ENCODE measurements around the gene ALKBH5.

ALKBH5 gene

DNA sequence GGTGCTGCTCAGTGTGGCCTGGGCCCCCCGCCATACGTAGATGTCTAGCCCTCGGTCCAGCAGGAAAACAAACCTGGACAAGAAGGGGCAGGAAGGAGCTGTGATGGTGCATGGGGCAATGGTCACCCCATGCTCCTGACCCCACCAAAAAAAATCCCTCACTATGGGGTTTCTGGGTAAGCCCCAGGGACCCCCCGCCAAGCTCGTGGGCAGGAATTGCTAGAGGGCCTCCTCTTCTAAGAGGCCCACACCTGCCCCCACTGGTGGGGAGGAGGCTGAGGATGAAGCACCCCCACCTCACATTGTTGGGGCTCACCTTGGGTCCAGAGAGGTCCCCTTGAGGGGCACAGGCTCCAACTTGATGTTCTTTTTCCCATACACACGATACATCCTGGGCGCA, 65.2 kb downstream of the ALKBH5 start:
- H3K56ac ChIP-seq (ENCODE audit: low read length), result no peak overlapping the region
- H3K18ac ChIP-seq (ENCODE audit: low read length), result no peak overlapping the region
- H2BK5ac ChIP-seq (ENCODE audit: low read length), result no peak overlapping the region
- H3K27ac ChIP-seq (ENCODE audit: low read depth, low read length), result no peak overlapping the region
- H3K4me3 ChIP-seq (ENCODE audit: low read length), result no peak overlapping the region
- H2BK120ac ChIP-seq (ENCODE audit: low read depth, low read length), result no peak overlapping the region
- H3K4me1 ChIP-seq (ENCODE audit: control insufficient read depth, low read depth, low read length), result peaks cover 3% of the 10 kb centered on the region
- no peak overlapping the region for H2BK15ac ChIP-seq (replicated peaks; ENCODE audit: low read depth)
- H3K9ac ChIP-seq (ENCODE audit: low read length), result no peak overlapping the region
- no peak overlapping the region for H4K5ac ChIP-seq (ENCODE audit: low read length)
- no peak overlapping the region for H3K4ac ChIP-seq (ENCODE audit: low read depth, low read length)
- H3K79me1 ChIP-seq (ENCODE audit: low read length), result no peaks in the 10 kb centered on the region
- no peak overlapping the region for H4K8ac ChIP-seq (ENCODE audit: low read depth, low read length)
- no peak for DNase-seq
- no peaks in the 10 kb centered on the region for H3K27me3 ChIP-seq (ENCODE audit: insufficient read depth, low read length, poor library complexity)
- H3K4me2 ChIP-seq (ENCODE audit: low read length), result no peak overlapping the region
- H2AK5ac ChIP-seq (ENCODE audit: low read length), result no peak overlapping the region
- no CpG with 5 or more reads among the region's 7 CpGs for WGBS (ENCODE audit: extremely low coverage, insufficient coverage, low lambda C conversion rate)
- H3K23ac ChIP-seq (ENCODE audit: low read length), result no peak overlapping the region
- H3K36me3 ChIP-seq (ENCODE audit: control insufficient read depth, insufficient read depth, low read length), result peaks cover 32% of the 10 kb centered on the region
- no peaks in the 10 kb centered on the region for H3K79me2 ChIP-seq (ENCODE audit: control insufficient read depth, insufficient read depth, low read length)

DNA sequence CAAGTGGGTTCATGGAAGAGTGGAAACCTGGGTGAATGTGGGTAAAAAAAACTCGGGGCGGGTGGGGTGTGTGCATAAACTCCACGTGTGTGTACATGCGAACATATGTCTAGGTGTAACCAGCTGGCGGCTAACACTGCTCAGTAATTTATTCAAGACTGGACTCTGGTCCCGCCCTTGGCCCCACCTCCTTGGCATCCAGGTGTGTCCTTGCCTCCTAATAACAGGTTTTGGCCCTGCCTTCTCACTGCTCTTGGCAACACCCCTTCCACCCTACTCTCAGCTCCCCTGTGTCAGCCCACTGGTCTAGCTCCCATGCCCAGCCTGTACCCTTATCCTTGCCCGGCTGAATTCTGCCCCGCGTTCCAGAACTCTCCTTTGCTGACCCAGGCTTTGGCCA, 66.6 kb downstream of the ALKBH5 start:
- Histone ChIP-seq H3K79me2 (ENCODE audit: control insufficient read depth, insufficient read depth, low read length) (no peaks in the 10 kb centered on the region), H4K5ac (ENCODE audit: low read length) (no peak overlapping the region), H3K27ac (ENCODE audit: low read depth, low read length) (no peak overlapping the region), H3K36me3 (ENCODE audit: control insufficient read depth, insufficient read depth, low read length) (peaks cover 28% of the 10 kb centered on the region), H2AK5ac (ENCODE audit: low read length) (no peak overlapping the region), H3K27me3 (ENCODE audit: insufficient read depth, low read length, poor library complexity) (no peaks in the 10 kb centered on the region), H2BK5ac (ENCODE audit: low read length) (no peak overlapping the region), H4K8ac (ENCODE audit: low read depth, low read length) (no peak overlapping the region), H3K4ac (ENCODE audit: low read depth, low read length) (no peak overlapping the region), H3K56ac (ENCODE audit: low read length) (no peak overlapping the region), H3K4me2 (ENCODE audit: low read length) (no peak overlapping the region), H3K4me3 (ENCODE audit: low read length) (no peak overlapping the region), H2BK15ac (replicated peaks; ENCODE audit: low read depth) (no peak overlapping the region), H2BK120ac (ENCODE audit: low read depth, low read length) (no peak overlapping the region), H3K79me1 (ENCODE audit: low read length) (no peaks in the 10 kb centered on the region), H3K4me1 (ENCODE audit: control insufficient read depth, low read depth, low read length) (peaks cover 3% of the 10 kb centered on the region), H3K23ac (ENCODE audit: low read length) (no peak overlapping the region), H3K9ac (ENCODE audit: low read length) (no peak overlapping the region), H3K18ac (ENCODE audit: low read length) (no peak overlapping the region)
- no CpG with 5 or more reads among the region's 9 CpGs for whole genome bisulfite sequencing (ENCODE audit: extremely low coverage, insufficient coverage, low lambda C conversion rate)
- no peak for DNase-seq

DNA sequence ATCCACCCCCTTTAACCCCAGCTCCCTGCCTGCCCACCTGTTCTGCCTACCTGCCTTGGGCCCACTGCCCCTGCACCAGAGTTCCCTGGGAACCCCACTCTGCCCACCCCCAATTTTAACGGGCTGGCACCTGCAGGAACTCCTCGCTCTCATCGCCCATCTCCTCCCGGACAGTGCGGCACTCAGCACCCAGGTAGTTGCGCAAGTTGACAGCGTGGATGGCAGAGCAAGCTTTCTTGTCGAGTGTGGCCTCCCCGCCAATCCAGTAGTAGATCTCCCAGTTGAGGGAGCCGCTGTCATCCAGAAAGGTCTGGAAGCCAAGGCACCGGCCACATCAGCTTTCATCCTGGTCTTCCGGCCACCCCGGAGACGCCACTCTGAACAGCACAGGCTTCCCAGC, 67.1 kb downstream of the ALKBH5 start:
- no peak overlapping the region for H3K9ac ChIP-seq (ENCODE audit: low read length)
- H3K27ac ChIP-seq (ENCODE audit: low read depth, low read length), result no peak overlapping the region
- peaks cover 3% of the 10 kb centered on the region for H3K4me1 ChIP-seq (ENCODE audit: control insufficient read depth, low read depth, low read length)
- no peak overlapping the region for H3K18ac ChIP-seq (ENCODE audit: low read length)
- H3K79me2 ChIP-seq (ENCODE audit: control insufficient read depth, insufficient read depth, low read length), result peaks cover 2% of the 10 kb centered on the region
- no peak overlapping the region for H2BK5ac ChIP-seq (ENCODE audit: low read length)
- WGBS (ENCODE audit: extremely low coverage, insufficient coverage, low lambda C conversion rate), result no CpG with 5 or more reads among the region's 14 CpGs
- H4K5ac ChIP-seq (ENCODE audit: low read length), result no peak overlapping the region
- no peak overlapping the region for H3K4ac ChIP-seq (ENCODE audit: low read depth, low read length)
- H3K4me2 ChIP-seq (ENCODE audit: low read length), result no peak overlapping the region
- no peak overlapping the region for H2BK120ac ChIP-seq (ENCODE audit: low read depth, low read length)
- H2BK15ac ChIP-seq (replicated peaks; ENCODE audit: low read depth), result no peak overlapping the region
- no peak overlapping the region for H2AK5ac ChIP-seq (ENCODE audit: low read length)
- H3K79me1 ChIP-seq (ENCODE audit: low read length), result peaks cover 2% of the 10 kb centered on the region
- DNase-seq, result no peak
- no peaks in the 10 kb centered on the region for H3K27me3 ChIP-seq (ENCODE audit: insufficient read depth, low read length, poor library complexity)
- no peak overlapping the region for H3K23ac ChIP-seq (ENCODE audit: low read length)
- H3K36me3 ChIP-seq (ENCODE audit: control insufficient read depth, insufficient read depth, low read length), result peaks cover 25% of the 10 kb centered on the region
- no peak overlapping the region for H3K4me3 ChIP-seq (ENCODE audit: low read length)
- H3K56ac ChIP-seq (ENCODE audit: low read length), result no peak overlapping the region
- H4K8ac ChIP-seq (ENCODE audit: low read depth, low read length), result no peak overlapping the region

DNA sequence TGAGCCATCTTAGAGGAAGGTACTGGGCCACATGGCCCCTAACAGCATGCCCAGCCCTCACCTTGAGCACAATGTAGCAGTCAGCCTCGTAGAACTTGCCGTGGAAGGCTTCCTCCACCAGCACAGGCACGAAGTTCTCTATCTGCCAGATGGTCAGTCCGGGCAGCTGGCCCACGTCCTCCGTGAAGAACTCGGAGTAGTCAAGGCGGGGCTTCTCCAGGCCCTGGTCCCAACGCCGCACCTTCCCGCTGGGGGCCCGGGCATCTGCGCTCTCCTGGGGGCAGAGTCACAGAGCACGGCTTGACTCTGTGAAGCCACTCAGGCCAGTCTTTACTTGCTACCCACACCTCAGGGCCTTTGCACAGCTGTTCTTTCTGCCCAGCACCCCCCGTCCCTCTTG, 67.6 kb downstream of the ALKBH5 start:
- H3K36me3 ChIP-seq (ENCODE audit: control insufficient read depth, insufficient read depth, low read length), result peaks cover 24% of the 10 kb centered on the region
- no peak overlapping the region for H2BK15ac ChIP-seq (replicated peaks; ENCODE audit: low read depth)
- WGBS (ENCODE audit: extremely low coverage, insufficient coverage, low lambda C conversion rate), result no CpG with 5 or more reads among the region's 15 CpGs
- no peak overlapping the region for H4K8ac ChIP-seq (ENCODE audit: low read depth, low read length)
- no peaks in the 10 kb centered on the region for H3K27me3 ChIP-seq (ENCODE audit: insufficient read depth, low read length, poor library complexity)
- DNase-seq, result no peak
- no peak overlapping the region for H3K4me2 ChIP-seq (ENCODE audit: low read length)
- H3K56ac ChIP-seq (ENCODE audit: low read length), result no peak overlapping the region
- H4K5ac ChIP-seq (ENCODE audit: low read length), result no peak overlapping the region
- H3K23ac ChIP-seq (ENCODE audit: low read length), result no peak overlapping the region
- H2BK5ac ChIP-seq (ENCODE audit: low read length), result no peak overlapping the region
- H2BK120ac ChIP-seq (ENCODE audit: low read depth, low read length), result no peak overlapping the region
- H3K4ac ChIP-seq (ENCODE audit: low read depth, low read length), result no peak overlapping the region
- peaks cover 3% of the 10 kb centered on the region for H3K4me1 ChIP-seq (ENCODE audit: control insufficient read depth, low read depth, low read length)
- H2AK5ac ChIP-seq (ENCODE audit: low read length), result no peak overlapping the region
- H3K4me3 ChIP-seq (ENCODE audit: low read length), result no peak overlapping the region
- H3K79me1 ChIP-seq (ENCODE audit: low read length), result peaks cover 5% of the 10 kb centered on the region
- peaks cover 5% of the 10 kb centered on the region for H3K79me2 ChIP-seq (ENCODE audit: control insufficient read depth, insufficient read depth, low read length)
- H3K18ac ChIP-seq (ENCODE audit: low read length), result no peak overlapping the region
- no peak overlapping the region for H3K9ac ChIP-seq (ENCODE audit: low read length)
- H3K27ac ChIP-seq (ENCODE audit: low read depth, low read length), result no peak overlapping the region

DNA sequence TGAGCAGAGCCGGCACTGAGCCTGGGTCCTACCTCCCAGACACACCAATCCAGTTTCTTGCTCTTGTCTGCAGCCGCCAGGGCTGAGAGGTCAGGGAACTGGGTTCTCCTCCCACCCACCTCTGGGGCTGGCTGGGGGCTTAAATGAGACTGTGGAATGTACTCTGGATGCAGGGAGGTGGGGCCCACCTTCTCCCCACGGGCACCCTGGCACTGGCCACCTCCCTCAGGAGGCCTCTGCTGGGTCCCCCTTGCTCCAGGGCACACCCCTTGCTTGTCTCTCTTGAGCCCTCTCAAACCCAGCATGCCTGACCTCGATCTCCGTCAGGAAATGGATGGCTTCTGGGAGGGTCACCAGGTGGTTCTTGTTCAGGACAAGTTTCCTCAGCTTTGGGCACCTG, 68.5 kb downstream of the ALKBH5 start:
- no CpG with 5 or more reads among the region's 5 CpGs for WGBS (ENCODE audit: extremely low coverage, insufficient coverage, low lambda C conversion rate)
- peaks cover 24% of the 10 kb centered on the region for H3K36me3 ChIP-seq (ENCODE audit: control insufficient read depth, insufficient read depth, low read length)

DNA sequence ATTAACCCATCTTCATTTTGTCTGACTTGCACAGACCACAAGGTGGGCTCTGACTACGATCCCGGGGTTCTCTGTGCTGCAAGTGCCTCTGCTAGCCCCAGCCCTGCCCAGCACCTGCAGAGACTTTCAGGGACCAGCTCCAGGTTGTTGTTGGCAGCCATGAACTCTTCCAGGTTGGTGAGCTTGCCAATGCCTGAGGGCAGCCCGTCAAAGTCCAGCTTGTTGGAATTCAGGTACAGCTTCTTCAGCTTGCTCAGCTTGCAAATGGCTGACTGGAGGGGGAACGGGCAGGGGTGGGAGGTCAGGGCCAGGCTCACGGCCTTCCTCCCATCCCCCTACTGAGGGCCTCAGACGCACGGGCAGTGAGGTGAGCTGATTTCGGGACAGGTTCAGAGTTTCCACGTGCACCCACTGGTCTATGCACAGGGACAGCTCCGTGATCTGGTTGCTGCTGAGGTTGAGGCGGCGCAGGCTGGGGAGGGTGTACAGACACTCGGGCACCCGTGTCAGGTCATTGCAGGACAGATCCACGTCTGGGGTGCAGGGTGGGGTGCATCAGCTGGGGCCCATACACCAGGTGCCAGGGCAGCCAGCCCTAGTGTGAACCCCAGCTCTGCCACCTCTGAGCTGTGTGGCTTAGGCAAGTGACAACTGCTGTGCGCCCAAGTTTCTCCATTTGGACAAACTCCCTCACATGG, 69.7 kb downstream of the ALKBH5 start:
- Histone ChIP-seq H3K4ac (ENCODE audit: low read depth, low read length) (no peak overlapping the region), H2BK15ac (replicated peaks; ENCODE audit: low read depth) (no peak overlapping the region), H3K27ac (ENCODE audit: low read depth, low read length) (no peak overlapping the region), H3K36me3 (ENCODE audit: control insufficient read depth, insufficient read depth, low read length) (peaks cover 19% of the 10 kb centered on the region), H3K79me2 (ENCODE audit: control insufficient read depth, insufficient read depth, low read length) (peaks cover 20% of the 10 kb centered on the region), H3K18ac (ENCODE audit: low read length) (no peak overlapping the region), H4K8ac (ENCODE audit: low read depth, low read length) (no peak overlapping the region), H3K23ac (ENCODE audit: low read length) (no peak overlapping the region), H3K4me1 (ENCODE audit: control insufficient read depth, low read depth, low read length) (peaks cover 3% of the 10 kb centered on the region), H2BK120ac (ENCODE audit: low read depth, low read length) (no peak overlapping the region), H3K56ac (ENCODE audit: low read length) (no peak overlapping the region), H3K4me3 (ENCODE audit: low read length) (no peak overlapping the region), H4K5ac (ENCODE audit: low read length) (no peak overlapping the region), H2AK5ac (ENCODE audit: low read length) (no peak overlapping the region), H3K9ac (ENCODE audit: low read length) (no peak overlapping the region), H2BK5ac (ENCODE audit: low read length) (no peak overlapping the region), H3K79me1 (ENCODE audit: low read length) (peaks cover 11% of the 10 kb centered on the region), H3K27me3 (ENCODE audit: insufficient read depth, low read length, poor library complexity) (no peaks in the 10 kb centered on the region), H3K4me2 (ENCODE audit: low read length) (no peak overlapping the region)
- no CpG with 5 or more reads among the region's 16 CpGs for WGBS (ENCODE audit: extremely low coverage, insufficient coverage, low lambda C conversion rate)
- no peak for DNase-seq

More for the DNA sequence above, 68.5 kb downstream of the ALKBH5 start:
- DNase-seq, result no peak
- Histone ChIP-seq H3K4me3 (ENCODE audit: low read length) (no peak overlapping the region), H3K56ac (ENCODE audit: low read length) (no peak overlapping the region), H2BK5ac (ENCODE audit: low read length) (no peak overlapping the region), H4K8ac (ENCODE audit: low read depth, low read length) (no peak overlapping the region), H2AK5ac (ENCODE audit: low read length) (no peak overlapping the region), H3K4me2 (ENCODE audit: low read length) (no peak overlapping the region), H3K79me1 (ENCODE audit: low read length) (peaks cover 8% of the 10 kb centered on the region), H3K4me1 (ENCODE audit: control insufficient read depth, low read depth, low read length) (no peaks in the 10 kb centered on the region), H3K27me3 (ENCODE audit: insufficient read depth, low read length, poor library complexity) (no peaks in the 10 kb centered on the region), H3K4ac (ENCODE audit: low read depth, low read length) (no peak overlapping the region), H2BK120ac (ENCODE audit: low read depth, low read length) (no peak overlapping the region), H3K27ac (ENCODE audit: low read depth, low read length) (no peak overlapping the region), H4K5ac (ENCODE audit: low read length) (no peak overlapping the region), H3K9ac (ENCODE audit: low read length) (no peak overlapping the region), H3K18ac (ENCODE audit: low read length) (no peak overlapping the region), H3K79me2 (ENCODE audit: control insufficient read depth, insufficient read depth, low read length) (peaks cover 13% of the 10 kb centered on the region), H2BK15ac (replicated peaks; ENCODE audit: low read depth) (no peak overlapping the region), H3K23ac (ENCODE audit: low read length) (no peak overlapping the region)
